ENCODE data around the gene CBLN3.
"Not testable (repeated sequence)": the region's sequence is repeated elsewhere in the genome, so short reads cannot be mapped to it uniquely, and the experiment has no call there.

The CBLN3 gene

GRCh38 chr14:24399999-24400718 lies 29.3 kb downstream of the CBLN3 start:
- no peak for DNase-seq

GRCh38 chr14:24399447-24399822 lies 30.0 kb downstream of the CBLN3 start:
- no peak for DNase-seq

GRCh38 chr14:24398653-24399446 lies 30.6 kb downstream of the CBLN3 start, which contains the start of gene NYNRIN:
Gene NYNRIN, plus strand, starts transcription at chr14:24399003. Its CDS starts 244 bp downstream, at chr14:24399247.
- DNase-seq, result peak; percentile 28

- DNase-seq, result no peak
Measured at GRCh38 chr14:24398293-24398652, 31.2 kb downstream of the CBLN3 start.

- no peak for DNase-seq
Measured at GRCh38 chr14:24397639-24398292, 31.7 kb downstream of the CBLN3 start.

GRCh38 chr14:24395609-24396582 lies 33.6 kb downstream of the CBLN3 start:
- DNase-seq, result no peak

- no peak for DNase-seq
Measured at GRCh38 chr14:24394275-24394674, 35.2 kb downstream of the CBLN3 start.

GRCh38 chr14:24392325-24393091 lies 37.0 kb downstream of the CBLN3 start:
- DNase-seq, result no peak

GRCh38 chr14:24390701-24391468 lies 38.6 kb downstream of the CBLN3 start:
- no peak for DNase-seq

- DNase-seq, result no peak
Measured at GRCh38 chr14:24389226-24389848, 40.1 kb downstream of the CBLN3 start.

- no peak for DNase-seq
Measured at GRCh38 chr14:24388474-24389179, 40.8 kb downstream of the CBLN3 start.

- DNase-seq, result not testable (repeated sequence)
Measured at GRCh38 chr14:24387579-24387978, 41.9 kb downstream of the CBLN3 start.

GRCh38 chr14:24387009-24387345 lies 42.5 kb downstream of the CBLN3 start:
- no peak for DNase-seq

GRCh38 chr14:24385524-24385923 lies 43.9 kb downstream of the CBLN3 start:
- no peak for DNase-seq

GRCh38 chr14:24384169-24384568 lies 45.3 kb downstream of the CBLN3 start:
- DNase-seq, result no peak

GRCh38 chr14:24382064-24382371 lies 47.5 kb downstream of the CBLN3 start:
- no peak for DNase-seq

- no peak for DNase-seq
Measured at GRCh38 chr14:24381363-24382063, 48.0 kb downstream of the CBLN3 start.

- no peak for DNase-seq
Measured at GRCh38 chr14:24379907-24380730, 49.3 kb downstream of the CBLN3 start.
